ENCODE results near the gene RIT1.
A peak's percentile ranks its signal among the peaks of the same experiment; 100 is the strongest.

RIT1 gene

GRCh38 chr1:155938220-155938627 is 27.1 kb upstream of the RIT1 start:
- Histone ChIP-seq H3K4me3 (replicated peaks; ENCODE audit: insufficient read depth, low read length) (no peak overlapping the region), H3K27me3 (ENCODE audit: insufficient read depth, poor library complexity, severe bottlenecking) (no peaks in the 10 kb centered on the region), H3K27ac (replicated peaks) (no peak overlapping the region)
- peak in 1 of 2 experiments; percentile 63 for DNase-seq (ENCODE audit: low read depth in 1 of 2, low spot score in 1 of 2)
- TF ChIP-seq POLR2AphosphoS5 (IDR thresholded peaks at IDR 0.05; ENCODE audit: low read depth) (no peak), GABPA (IDR thresholded peaks at IDR 0.05; ENCODE audit: low read depth) (no peak), SPI1 (IDR thresholded peaks at IDR 0.05; ENCODE audit: borderline replicate concordance, low read depth) (no peak), CTCF (IDR thresholded peaks at IDR 0.05; ENCODE audit: insufficient read depth, low read length) (peak; percentile 66)

- Histone ChIP-seq H3K4me3 (replicated peaks; ENCODE audit: insufficient read depth, low read length) (peak overlapping the region; percentile 39), H3K27me3 (ENCODE audit: insufficient read depth, poor library complexity, severe bottlenecking) (no peaks in the 10 kb centered on the region), H3K27ac (replicated peaks) (peak overlapping the region; percentile 90)
- TF ChIP-seq SPI1 (IDR thresholded peaks at IDR 0.05; ENCODE audit: borderline replicate concordance, low read depth): no peak
- TF ChIP-seq CTCF (IDR thresholded peaks at IDR 0.05; ENCODE audit: insufficient read depth, low read length): no peak
- no peak for TF ChIP-seq GABPA (IDR thresholded peaks at IDR 0.05; ENCODE audit: low read depth)
- no peak for TF ChIP-seq REST (IDR thresholded peaks at IDR 0.05; ENCODE audit: insufficient replicate concordance, low read depth)
- TF ChIP-seq POLR2AphosphoS5 (IDR thresholded peaks at IDR 0.05; ENCODE audit: low read depth): no peak
- DNase-seq (ENCODE audit: low read depth in 1 of 2, low spot score in 1 of 2): no peak
Observed at GRCh38 chr1:155934936-155935590, 23.9 kb upstream of the RIT1 start.

GRCh38 chr1:155934097-155934935 is 23.2 kb upstream of the RIT1 start, which contains the start of gene KHDC4:
TSS of gene KHDC4 (minus strand) at chr1:155934413. CDS start at chr1:155934373, 40 bp downstream.
- Histone ChIP-seq H3K27ac (replicated peaks) (peak within 1 kb of the TSS; percentile 90), H3K27me3 (ENCODE audit: insufficient read depth, poor library complexity, severe bottlenecking) (no peaks in the 10 kb centered on the region), H3K4me3 (replicated peaks; ENCODE audit: insufficient read depth, low read length) (peak within 1 kb of the TSS; percentile 88)
- no peak; the same call in 1 of the 2 replicates for TF ChIP-seq SPI1 (IDR thresholded peaks at IDR 0.05; ENCODE audit: borderline replicate concordance, low read depth)
- peak; percentile 99 for TF ChIP-seq POLR2AphosphoS5 (IDR thresholded peaks at IDR 0.05; ENCODE audit: low read depth)
- no peak for TF ChIP-seq CTCF (IDR thresholded peaks at IDR 0.05; ENCODE audit: insufficient read depth, low read length)
- TF ChIP-seq GABPA (IDR thresholded peaks at IDR 0.05; ENCODE audit: low read depth): peak; percentile 95
- TF ChIP-seq REST (IDR thresholded peaks at IDR 0.05; ENCODE audit: insufficient replicate concordance, low read depth): peak; percentile 69
- DNase-seq (ENCODE audit: low read depth in 1 of 2, low spot score in 1 of 2): peak; percentile 97 to 98
